NCI-H82 treated with DMSO at 0.1 percent for 48 hours (cell line): ENCODE results near the gene CEP131.
A peak's percentile ranks its signal among the peaks of the same experiment; 100 is the strongest.

Experiments used
- DNase-seq: peaks from one replicate; lab custom pipeline; 2025; ENCODE audit not compliant: unreplicated experiment; lab: John Stamatoyannopoulos, UW

Gene CEP131

GRCh38 chr17:81169870-81170309 lies 52.9 kb downstream of the CEP131 start:
- DNase-seq, result no peak

GRCh38 chr17:81167638-81168037 lies 55.1 kb downstream of the CEP131 start:
- DNase-seq, result no peak

GRCh38 chr17:81167194-81167524 lies 55.6 kb downstream of the CEP131 start:
- no peak for DNase-seq

GRCh38 chr17:81166033-81166492 lies 56.7 kb downstream of the CEP131 start, which contains the start of gene AATK:
TSS of gene AATK (minus strand) at chr17:81166221. CDS start at chr17:81165992, 229 bp downstream.
- DNase-seq, result no peak

- no peak for DNase-seq
Observed at GRCh38 chr17:81165246-81166032, 57.3 kb downstream of the CEP131 start, which contains the start of gene PVALEF. TSS of gene PVALEF (plus strand) at chr17:81165507. CDS start at chr17:81181227, 15,720 bp downstream.

- peak; percentile 72 for DNase-seq
Observed at GRCh38 chr17:81164371-81165245, 58.2 kb downstream of the CEP131 start.

GRCh38 chr17:81163703-81164370 lies 58.9 kb downstream of the CEP131 start:
- DNase-seq, result no peak

GRCh38 chr17:81163051-81163695 lies 59.6 kb downstream of the CEP131 start:
- no peak for DNase-seq

- DNase-seq, result no peak
Observed at GRCh38 chr17:81162491-81162890, 60.3 kb downstream of the CEP131 start.

GRCh38 chr17:81161972-81162371 lies 60.8 kb downstream of the CEP131 start:
- DNase-seq, result no peak

- no peak for DNase-seq
Observed at GRCh38 chr17:81161536-81161935, 61.2 kb downstream of the CEP131 start.

GRCh38 chr17:81160747-81161453 lies 61.9 kb downstream of the CEP131 start:
- DNase-seq, result no peak

GRCh38 chr17:81160306-81160705 lies 62.5 kb downstream of the CEP131 start:
- no peak for DNase-seq

- no peak for DNase-seq
Observed at GRCh38 chr17:81159611-81160265, 63.0 kb downstream of the CEP131 start.

GRCh38 chr17:81158688-81159590 lies 63.8 kb downstream of the CEP131 start:
- no peak for DNase-seq

GRCh38 chr17:81157848-81158687 lies 64.7 kb downstream of the CEP131 start:
- no peak for DNase-seq
